SKM-1 (cell line): ENCODE measurements around the gene PALLD.

Experiments
- DNase-seq: peaks from one replicate; lab custom pipeline; 2025; ENCODE audit not compliant: unreplicated experiment; lab: John Stamatoyannopoulos, UW

PALLD gene

DNA sequence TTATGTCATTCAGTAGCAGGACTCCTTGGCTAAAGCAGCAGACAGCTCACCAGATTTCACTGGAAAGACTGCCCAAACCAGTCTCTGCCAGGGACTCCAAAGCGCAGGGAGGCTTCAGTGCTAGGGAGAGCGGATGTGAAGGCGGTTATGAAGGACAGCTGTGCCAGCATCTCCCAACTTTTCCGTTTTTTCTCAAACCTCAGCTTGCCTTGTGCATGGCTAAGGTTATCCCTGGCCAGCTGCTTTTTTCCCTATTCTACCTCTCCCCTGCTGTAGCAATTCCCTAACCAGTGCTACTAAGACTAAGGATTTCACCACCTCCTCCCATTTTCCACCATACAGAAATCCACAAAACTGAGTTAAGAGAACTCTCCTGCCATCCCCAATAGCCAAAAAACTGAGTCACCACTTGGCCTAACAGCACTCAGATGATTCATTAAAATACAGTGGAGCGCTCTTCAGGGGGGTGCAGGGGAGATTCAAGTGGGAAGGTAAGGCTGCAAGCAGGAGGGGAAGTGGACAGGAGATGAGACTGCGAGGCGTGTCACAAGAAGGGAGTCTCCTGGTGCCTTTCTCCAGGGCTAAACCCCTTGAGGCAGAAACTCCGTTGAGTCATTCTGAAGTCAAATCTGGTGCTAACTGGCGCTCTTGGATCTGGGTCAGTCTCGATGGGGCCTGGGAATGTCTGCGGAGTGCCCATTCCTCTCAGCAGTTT, 90.7 kb downstream of the PALLD start:
- DNase-seq, result no peak

DNA sequence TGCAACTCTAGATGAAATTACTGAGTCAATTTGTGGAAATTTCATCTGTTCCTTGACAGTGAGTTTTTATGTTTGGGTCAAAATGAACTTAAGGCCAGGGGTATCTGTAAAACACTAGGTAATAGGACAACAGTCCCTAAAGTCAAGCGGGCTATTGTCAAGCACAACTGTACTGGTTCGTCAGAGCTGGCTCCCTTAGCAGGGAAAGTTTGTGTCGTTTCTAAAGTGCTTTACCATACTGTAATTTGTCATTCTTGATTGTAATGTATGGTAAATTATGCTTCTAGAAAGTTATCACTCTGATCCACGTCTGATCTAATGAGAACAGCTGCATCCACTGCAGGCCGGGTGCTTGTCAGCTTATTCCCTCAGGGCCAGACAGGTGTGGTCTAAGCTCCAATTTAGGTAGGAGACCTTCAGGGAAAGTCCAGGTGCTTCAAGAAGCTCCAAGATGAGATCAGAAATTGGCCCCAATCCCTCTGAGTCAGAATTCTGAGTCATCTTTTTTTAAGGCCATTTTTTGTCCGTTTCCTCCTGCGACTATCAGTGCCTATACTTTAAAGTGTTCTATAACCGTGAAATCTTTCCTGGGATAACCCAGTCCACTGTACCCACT, 92.2 kb downstream of the PALLD start:
- no peak for DNase-seq

DNA sequence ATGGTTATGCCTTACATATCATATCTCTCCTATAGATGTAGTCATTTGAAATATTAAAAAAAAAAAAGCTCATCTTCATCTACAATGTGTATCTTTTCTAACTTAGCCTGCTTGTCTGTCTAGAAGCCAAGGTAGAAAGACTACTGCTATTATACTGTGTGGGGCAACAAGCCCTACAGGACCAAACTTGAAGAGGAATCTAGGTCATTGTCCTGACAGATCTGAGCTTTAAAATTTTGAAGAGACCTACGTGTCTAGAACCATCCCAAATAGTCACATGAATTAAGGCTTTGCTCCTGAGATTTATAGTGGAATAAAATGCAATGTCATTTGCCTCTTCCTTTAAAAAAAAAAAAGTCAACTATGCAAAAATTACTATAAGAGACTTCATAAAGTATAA, 95.8 kb downstream of the PALLD start:
- DNase-seq, result no peak

DNA sequence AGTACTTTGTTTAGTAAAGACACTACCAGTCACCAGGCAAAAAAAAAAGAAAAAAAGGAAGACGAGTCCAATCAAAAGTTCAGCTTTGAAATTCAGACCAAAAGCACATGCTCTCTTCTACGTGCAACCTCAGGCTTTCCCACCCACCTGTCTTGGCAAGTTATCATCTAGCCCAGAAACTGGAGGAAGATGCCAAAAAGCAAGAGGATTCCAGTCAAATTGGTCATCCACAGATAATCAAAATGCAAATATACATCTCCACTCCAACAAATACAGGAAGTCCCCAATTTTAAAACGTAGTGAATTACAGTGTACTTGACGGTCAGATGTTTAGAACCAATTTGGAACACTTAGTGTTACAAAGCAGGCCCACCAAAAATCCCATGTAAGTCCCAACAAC, 96.5 kb downstream of the PALLD start:
- DNase-seq, result no peak

DNA sequence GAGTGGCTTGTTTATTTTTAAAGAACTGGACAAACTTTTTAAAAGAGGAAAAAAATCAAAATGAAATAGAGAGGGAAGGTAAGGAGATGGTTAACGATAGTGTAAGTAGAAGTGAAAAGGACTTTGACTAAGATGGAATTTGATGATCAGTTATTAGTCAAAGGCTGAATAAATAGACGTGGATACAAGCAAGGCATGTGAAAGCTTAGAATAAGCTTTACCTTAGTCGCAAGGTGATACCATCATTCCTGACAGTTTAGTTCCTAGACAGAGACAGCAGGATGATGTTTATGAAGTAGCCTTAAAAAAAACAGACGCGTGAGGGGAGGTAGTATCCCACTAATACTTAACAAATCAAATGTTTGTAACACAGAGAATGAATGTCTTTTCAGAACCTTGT, 97.3 kb downstream of the PALLD start:
- no peak for DNase-seq

DNA sequence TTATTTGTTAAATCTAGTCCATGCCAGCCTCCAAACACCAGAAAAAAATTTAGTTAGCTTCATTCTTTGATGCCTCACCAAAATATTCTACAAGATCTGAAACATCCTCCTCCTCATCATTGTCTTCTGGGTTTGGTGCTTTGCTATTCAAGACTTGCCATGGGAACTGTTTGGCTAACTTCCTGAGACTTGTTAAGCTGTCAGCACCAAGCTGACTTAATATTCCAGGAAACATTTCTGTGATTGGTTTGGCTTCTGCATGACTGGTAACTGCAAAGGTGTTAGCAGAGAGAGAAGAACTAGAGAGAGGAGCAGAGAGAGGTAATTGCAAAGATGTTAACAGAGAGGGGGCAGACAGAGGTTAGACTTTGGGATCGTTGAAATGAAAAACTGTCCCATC, 101.3 kb downstream of the PALLD start:
- no peak for DNase-seq

DNA sequence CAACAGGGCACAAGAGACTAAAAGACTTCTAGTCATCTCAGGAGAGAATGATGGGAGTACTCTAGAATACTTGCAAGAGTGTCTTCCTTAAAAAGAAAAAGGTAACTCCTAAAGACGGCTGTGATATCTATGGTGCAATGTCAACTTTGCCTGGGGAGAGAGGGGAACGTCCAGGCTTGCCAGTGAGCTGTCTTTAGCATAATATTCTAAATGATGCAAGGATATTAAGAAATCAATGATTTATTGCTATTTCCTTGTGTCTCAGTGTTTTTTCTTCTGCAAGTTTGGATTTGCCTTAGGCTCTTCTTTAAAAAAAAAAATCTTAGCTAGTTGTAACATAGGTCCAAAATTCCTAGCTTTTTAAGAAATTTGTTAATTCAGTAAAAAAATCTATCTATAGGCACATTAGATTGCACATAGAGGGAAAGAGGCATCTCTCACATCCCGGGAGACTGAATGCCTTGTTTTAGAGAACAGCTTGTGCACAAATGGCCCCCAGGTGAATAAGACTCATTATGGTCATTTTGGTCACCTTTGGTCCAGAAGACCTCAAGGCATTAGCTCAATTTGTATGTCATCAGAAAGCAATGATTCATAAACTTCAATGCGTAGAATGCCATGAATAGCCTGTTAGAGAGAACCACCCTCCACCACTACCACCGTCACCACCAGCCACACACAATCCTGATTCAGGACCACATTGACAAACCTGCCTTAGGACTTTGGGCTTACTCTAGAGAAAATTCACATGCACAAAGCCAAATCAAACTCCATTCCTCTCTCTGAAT, 104.1 kb downstream of the PALLD start:
- no peak for DNase-seq

DNA sequence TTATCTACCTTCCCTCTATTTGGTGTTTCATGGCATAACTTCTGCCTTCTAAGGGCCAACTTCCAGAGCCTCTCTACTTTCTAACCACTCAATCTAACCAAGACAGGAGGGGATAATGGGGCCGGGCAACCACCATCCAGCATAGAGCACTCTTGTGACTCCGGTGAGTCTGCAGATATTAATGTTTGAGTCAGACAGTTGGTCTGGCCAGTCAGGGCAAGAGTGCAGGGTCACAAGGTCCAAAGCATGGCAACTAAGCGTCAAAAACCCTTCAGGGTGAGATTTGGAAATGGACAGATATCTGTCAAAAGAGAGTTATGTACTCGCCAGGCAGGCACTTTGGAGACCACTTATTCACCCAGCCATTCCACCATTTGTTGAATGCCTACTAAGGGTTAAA, 105.0 kb downstream of the PALLD start:
- no peak for DNase-seq

DNA sequence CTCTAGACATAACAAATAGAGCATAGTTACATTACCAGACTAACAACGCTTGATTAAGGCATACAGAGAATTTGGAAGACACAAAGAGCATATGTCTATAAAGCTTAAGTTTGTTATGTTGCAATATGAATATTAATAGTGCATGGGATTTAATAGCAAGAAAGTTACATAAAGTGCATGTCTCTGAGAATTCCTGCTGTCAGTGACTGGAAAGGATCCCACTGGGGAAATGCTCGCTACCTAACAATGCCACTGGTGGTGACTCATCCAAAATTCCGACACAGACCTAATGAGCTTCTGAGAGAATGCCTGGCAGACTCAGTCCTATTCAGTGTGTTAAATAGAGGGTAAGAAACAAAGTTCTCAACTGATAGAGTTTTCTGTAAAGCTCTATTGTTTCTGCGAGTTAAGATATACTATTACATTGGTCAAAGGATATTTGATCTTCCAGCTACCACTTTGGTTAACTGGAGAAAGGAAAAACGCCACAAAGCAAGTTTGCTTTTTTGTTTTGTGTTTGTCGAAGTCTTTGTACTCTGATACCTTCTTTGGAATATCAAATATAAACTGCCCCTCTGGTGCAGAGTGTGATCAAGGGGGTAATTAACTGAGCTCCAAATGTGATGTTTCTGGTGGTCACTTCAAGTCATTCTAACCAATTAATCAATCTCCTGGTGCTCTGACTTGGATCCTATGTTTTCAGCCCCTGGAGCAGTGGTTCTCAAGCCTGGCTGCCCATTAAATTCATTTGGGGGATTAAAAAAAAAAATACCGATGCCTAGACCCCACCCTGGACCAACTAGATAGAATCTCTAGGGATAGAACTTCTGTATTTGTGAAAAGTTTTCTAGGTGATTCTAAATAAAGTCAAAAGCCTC, 107.9 kb downstream of the PALLD start:
- DNase-seq, result no peak

DNA sequence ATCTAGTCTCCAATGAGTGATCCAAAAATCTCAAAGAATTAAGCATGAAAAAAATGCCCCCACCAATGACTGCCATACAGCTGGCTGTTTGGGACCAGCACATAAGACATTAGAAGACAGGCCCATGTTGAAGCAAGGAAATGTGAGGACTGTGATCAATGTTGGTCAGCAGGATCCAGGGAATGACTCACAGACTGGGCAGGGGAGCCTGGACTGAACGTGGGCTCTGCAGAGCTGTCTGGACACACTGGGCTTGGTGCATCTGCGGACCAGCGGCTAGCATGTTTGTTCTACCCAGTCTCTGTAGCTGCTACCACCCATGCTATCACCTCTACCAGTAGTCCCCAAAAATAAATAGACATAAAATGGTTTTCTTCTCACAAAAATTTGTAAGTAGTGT, 108.6 kb downstream of the PALLD start:
- no peak for DNase-seq

DNA sequence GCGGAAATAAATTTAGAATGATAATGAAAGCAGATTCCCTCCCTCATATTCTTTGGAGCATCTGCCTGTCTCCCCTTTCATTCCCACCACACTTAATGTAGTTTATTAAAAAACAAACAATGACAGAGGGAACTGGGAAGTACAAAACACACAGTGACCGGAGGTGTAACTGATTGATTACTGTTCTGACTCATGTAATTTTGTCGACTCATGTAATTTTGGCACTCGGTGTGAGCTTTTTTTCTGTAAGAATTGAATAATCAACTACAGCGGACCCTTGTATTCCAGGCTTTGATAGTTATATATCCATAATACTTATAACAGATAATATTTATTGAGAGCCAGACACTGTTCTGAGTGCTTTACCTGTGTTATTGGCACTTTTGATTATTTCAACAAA, 110.4 kb downstream of the PALLD start:
- no peak for DNase-seq

DNA sequence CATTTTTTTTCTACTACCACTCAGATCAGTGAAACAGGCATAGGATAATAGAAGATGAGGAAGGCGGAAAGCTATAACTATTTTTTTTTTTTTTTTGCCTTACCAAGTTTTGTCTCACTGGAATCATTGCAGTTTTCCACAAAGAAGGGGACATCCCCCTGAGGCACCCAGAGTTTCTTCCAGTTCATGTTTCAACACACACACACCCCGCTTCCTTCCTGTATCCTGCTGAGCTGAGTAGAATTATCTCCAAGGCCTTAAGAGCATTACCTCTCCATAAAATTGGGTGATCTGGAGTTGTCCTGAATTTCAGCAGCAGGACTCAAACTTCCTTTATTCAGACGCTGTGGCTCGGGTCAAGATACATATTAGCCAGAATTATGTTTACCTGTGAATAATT, 111.9 kb downstream of the PALLD start:
- DNase-seq, result no peak

DNA sequence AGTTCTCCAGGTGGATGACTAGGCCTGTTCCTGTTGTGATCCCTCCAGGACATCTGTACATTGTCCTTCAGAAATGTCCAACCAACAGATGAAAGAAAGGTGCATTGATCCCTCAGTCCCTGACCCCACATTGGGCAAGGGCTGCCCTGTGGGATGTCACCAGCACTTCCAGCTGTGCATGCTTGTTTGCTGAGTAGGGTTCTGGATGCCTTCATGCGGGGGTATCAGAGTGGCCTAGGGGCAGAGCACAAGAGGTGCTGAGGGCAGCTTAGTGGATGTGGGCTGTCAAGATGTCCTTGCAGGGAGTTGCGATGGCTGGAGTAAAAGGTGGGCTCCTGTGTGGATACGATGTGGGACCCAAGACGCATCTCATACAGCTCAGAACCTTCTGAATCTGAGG, 112.5 kb downstream of the PALLD start:
- no peak for DNase-seq

DNA sequence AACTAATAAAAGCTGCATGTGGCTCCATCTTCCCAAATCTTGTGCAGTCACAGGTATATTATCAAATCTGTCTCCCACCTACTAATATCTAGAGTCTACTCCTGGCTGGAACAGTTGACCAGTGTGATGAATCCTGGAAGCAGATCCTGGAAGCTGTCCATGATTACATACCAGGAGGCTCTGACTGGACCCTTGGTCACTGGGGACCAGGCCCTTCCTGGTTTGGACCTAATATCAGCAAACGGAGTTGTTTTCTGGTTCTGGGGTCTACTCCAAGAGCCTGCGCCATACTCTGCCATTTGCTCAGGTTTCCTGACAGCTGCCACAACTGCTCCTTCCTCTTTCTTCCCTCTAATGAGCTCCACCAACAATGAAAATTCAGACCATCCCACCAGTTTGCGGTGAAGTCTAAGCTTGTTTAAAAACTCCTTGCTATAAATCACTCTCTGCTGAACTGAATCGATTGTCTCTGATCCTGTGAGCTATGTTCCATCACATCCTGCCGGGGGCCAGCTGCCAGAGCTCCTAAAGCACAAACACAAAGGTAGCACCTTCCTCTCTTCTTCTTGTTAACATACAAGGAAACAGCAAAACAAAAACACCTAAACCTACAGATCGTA, 114.2 kb downstream of the PALLD start:
- no peak for DNase-seq

DNA sequence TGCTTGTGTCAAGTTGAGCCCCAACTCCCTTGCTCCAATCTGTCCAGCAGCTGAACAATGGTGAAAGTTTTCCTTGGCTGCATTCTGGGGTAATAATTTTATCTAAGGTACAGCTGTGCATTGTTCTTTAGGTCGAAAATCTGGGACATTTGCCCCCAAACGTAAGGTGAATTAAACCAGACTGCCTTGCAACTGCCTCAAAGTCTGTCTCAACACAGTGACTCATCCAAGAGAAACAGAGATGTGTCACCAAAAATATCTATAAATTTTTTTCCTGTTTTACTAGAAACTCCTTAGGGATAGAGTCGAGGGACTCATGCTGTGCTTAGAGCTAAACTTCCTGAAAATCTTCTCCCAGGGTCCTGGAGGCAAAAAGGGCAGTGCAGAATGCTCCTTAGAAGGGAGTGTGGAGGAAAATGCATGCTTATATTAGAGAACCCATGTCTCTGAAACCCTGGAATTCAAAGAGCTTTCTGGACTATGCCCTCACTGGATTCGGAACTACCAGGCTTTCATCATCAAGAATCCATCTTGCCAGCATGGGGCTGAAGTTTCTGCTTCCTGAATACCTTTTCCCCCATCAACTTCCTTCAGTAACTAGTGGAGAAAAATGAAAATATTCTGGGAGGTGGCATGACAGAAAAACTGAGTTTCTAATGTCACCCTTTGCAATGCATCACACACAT, 115.7 kb downstream of the PALLD start:
- no peak for DNase-seq

DNA sequence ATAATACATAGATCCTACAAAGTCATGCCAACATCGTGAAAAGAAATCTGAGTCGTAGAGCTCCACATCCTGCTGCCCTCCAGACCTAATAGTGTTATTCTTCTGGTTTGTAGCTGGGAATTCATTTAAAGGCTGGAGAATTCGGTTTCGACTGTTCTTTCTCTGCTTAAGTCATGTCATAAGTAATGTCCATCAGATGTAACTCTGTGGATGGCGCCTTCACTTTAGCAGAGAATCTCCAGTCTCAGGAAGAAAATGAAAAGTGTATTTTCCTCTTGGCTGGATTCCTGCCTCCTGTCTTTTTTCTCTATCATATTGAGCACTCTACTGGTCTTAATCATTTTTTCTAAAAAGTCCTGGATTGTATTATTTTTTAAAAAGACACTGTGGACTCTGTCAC, 117.0 kb downstream of the PALLD start:
- DNase-seq, result no peak

DNA sequence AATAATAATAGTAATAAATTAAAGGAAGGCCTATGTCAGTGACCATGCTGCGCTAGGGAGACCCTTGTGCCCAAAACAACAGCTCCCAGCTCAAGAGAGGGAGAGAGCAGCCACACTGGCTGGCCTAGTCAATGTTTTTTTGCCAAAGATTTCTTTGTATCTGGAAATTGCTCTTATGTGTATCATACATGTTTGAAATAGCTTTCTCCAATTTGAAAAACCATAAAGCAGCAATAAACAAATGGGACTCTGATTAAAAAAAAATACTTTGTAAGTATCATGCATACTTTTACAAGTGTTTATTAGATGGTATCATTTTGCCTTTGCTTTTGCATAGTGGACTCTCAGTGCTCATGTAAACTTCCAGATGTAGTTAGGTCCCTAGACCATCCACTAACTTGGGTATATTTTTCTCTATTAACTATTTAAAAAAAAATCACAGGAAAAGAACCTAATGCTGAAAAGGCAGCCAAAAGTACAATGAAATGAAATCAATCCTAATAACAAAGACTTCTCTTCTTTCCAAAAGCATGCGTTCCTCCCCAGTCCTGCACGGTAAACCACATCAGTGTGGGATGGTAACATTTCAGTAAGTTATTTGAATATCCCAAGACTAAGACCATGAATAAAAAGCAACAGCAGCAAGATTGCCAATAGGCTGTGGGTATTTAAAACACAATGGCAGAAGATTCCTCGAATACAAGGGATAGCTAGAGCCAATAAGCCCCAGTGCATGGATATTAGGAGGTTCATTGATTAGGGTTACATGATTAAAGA, 117.6 kb downstream of the PALLD start:
- DNase-seq, result no peak

DNA sequence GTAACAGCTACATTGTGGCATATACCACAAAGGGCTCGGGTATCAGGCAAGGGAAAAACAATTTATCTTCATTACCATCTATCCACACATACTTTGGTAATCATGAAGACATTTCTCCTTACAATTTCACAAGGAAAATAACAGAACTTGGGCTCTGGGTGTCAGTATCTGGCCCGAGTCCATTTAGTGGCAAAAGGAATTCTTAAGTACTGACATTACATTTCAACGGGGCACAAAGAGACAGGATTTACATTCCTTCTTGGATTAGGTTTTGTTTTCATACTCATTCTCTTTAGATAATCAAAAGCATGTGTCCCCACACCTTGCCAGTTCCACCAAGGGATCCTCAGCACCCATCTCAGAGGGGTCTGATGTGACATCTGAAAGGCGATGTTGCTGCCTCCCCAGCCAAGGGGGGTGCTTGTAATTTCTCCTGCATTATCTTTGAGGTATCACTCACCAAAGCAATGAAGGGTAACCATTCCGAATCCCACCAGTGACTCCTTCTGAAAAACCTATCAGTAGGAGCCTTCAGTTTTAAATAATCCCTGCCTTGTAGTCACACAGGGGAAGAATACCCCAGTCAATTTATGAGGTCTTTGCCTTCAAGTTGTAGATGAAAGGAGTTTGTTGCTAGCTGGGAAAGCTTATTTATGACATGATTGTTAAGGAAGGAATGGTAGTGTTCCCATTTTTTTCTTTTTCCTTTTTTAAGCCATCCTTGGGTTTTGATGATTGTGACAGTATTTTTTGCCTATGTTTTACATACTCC, 118.6 kb downstream of the PALLD start:
- DNase-seq, result no peak
